Endothelial cell (in vitro differentiated cells): Measurements from ENCODE around the gene CACHD1. TPM values are rescaled to one million over a fixed set of nuclear protein-coding genes. Genes with fewer than 3 reads are reported as not detected.

Source experiments
- DNase-seq: peaks from one replicate; pipeline ENCODE4 v3.0.0; 2021; ENCODE audit warnings: low spot score
- H3K27ac Mint-ChIP-seq: one replicate; pipeline ENCODE4 v1.8.0; 2021; ENCODE audit warnings: mixed read lengths, inconsistent platforms; ENCODE audit not compliant: unreplicated experiment
- H3K27me3 Mint-ChIP-seq: one replicate; pipeline ENCODE4 v1.8.0; 2021; ENCODE audit warnings: mild to moderate bottlenecking, moderate library complexity, mixed read lengths, inconsistent platforms; ENCODE audit not compliant: unreplicated experiment
- H3K36me3 Mint-ChIP-seq: one replicate; pipeline ENCODE4 v1.8.0; 2021; ENCODE audit warnings: mild to moderate bottlenecking, low read depth, mixed read lengths, inconsistent platforms; ENCODE audit not compliant: unreplicated experiment
- H3K4me1 Mint-ChIP-seq: one replicate; pipeline ENCODE4 v1.8.0; 2021; ENCODE audit warnings: mild to moderate bottlenecking, mixed read lengths, inconsistent platforms; ENCODE audit not compliant: unreplicated experiment
- H3K4me3 Mint-ChIP-seq: one replicate; pipeline ENCODE4 v1.8.0; 2021; ENCODE audit warnings: mild to moderate bottlenecking, mixed read lengths, inconsistent platforms; ENCODE audit not compliant: unreplicated experiment
- H3K9me3 Mint-ChIP-seq: one replicate; pipeline ENCODE4 v1.8.0; 2021; ENCODE audit warnings: mixed read lengths, inconsistent platforms; ENCODE audit not compliant: unreplicated experiment
- total RNA-seq: library from RNA; stranded (reverse); fragmentation: NEBNext Ultra II Directional; extraction: Animal tissue kit (Norgen Biotek cat#: 25700); gene quantifications from one replicate; pipeline ENCODE4 v1.2.1, GENCODE V29; 2021; ENCODE audit not compliant: unreplicated experiment
- TF ChIP-seq, protein P1 (sequence below): fragments of 200-600 bp; sonication (generic); IDR thresholded peaks from one replicate; pipeline ENCODE4 v1.5.0; 2021; ENCODE audit warnings: antibody characterized with exemption; ENCODE audit not compliant: unreplicated experiment

CACHD1 gene
- total RNA-seq, 1 donor from 2014 or later = 48.6 TPM

DNA sequence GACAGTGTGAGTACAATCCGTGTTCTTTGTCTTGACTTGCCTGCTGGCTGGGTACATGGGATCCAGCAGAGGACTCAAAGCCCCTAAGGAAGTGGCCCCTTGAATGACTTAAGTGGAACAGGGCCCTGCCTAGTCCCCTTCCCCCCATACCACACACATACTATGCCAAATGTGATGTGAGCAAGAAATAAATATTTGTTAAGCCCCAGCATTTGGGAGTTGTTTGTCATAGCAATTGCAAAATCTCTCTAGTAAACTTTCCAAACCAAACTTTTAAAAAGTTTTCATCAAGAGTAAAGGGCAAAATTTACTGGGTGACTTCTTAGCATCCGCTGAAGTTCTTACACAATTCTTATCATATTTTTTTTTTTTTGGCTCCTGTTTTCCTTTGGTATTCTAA is 32.5 kb upstream of the CACHD1 start:
- Mint-ChIP-seq H3K4me1 (peaks cover 3% of the 10 kb centered on the region), H3K9me3 (no peaks in the 10 kb centered on the region), H3K4me3 (no peak overlapping the region), H3K27ac (no peak overlapping the region), H3K36me3 (no peaks in the 10 kb centered on the region), H3K27me3 (no peaks in the 10 kb centered on the region)
- TF ChIP-seq, protein P1, sequence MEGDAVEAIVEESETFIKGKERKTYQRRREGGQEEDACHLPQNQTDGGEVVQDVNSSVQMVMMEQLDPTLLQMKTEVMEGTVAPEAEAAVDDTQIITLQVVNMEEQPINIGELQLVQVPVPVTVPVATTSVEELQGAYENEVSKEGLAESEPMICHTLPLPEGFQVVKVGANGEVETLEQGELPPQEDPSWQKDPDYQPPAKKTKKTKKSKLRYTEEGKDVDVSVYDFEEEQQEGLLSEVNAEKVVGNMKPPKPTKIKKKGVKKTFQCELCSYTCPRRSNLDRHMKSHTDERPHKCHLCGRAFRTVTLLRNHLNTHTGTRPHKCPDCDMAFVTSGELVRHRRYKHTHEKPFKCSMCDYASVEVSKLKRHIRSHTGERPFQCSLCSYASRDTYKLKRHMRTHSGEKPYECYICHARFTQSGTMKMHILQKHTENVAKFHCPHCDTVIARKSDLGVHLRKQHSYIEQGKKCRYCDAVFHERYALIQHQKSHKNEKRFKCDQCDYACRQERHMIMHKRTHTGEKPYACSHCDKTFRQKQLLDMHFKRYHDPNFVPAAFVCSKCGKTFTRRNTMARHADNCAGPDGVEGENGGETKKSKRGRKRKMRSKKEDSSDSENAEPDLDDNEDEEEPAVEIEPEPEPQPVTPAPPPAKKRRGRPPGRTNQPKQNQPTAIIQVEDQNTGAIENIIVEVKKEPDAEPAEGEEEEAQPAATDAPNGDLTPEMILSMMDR = no peak
- no peak for DNase-seq

DNA sequence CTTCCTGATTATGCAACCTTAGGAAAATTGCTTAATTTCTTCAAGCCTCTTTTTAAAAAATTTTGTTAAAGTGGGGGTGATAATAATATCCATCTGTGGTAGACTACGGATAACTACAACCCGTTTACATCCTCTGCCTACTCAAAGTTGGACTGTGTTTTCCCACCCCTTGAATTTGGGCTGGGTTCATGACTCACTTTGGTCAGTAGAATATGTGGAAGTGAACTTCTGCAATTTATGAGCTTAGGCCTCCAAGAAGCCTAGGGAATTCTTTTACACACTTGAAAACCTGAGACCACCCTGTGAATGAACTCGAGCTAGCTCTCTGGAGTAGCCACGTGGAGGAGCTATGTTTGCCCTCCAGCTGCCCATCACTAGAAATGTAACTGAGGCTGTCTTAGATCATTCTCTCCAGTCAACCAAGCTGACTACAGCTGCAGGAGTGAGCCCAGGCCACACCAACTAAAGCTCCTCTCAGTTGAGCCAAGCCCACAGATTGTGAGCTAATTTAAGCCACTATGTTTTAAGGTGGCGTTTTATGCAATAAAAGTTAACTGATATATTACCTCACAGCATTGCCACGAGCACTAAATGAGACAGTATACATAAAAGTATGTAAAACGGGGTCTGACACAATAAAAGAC is 29.6 kb upstream of the CACHD1 start:
- Mint-ChIP-seq H3K36me3 (no peaks in the 10 kb centered on the region), H3K9me3 (no peaks in the 10 kb centered on the region), H3K27me3 (no peaks in the 10 kb centered on the region), H3K4me3 (no peak overlapping the region), H3K27ac (no peak overlapping the region), H3K4me1 (no peaks in the 10 kb centered on the region)
- TF ChIP-seq, protein P1 = no peak
- DNase-seq = no peak

DNA sequence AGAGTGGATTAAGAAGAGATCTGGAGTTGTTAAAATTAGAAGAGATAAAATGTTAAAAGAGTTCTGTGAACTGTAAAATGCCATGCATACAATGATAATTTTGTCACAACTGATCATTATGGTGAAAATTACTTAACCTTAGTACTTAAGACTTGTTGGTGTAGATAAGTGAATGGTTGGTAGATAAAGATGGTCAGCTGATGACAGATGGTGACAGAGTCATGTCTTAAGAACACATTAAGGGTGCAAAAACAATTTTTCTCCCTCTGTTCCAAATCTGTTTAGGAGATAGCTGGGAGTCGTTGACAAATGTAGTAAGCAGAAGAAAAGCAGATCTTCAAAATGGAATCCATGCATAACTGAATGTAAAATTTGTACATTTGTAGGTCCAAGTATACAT is 18.5 kb upstream of the CACHD1 start:
- H3K27me3 Mint-ChIP-seq = no peaks in the 10 kb centered on the region
- no peaks in the 10 kb centered on the region for H3K9me3 Mint-ChIP-seq
- no peak overlapping the region for H3K4me3 Mint-ChIP-seq
- H3K27ac Mint-ChIP-seq = no peak overlapping the region
- H3K4me1 Mint-ChIP-seq = peaks cover 6% of the 10 kb centered on the region
- DNase-seq = no peak
- TF ChIP-seq, protein P1 = no peak
- no peaks in the 10 kb centered on the region for H3K36me3 Mint-ChIP-seq

DNA sequence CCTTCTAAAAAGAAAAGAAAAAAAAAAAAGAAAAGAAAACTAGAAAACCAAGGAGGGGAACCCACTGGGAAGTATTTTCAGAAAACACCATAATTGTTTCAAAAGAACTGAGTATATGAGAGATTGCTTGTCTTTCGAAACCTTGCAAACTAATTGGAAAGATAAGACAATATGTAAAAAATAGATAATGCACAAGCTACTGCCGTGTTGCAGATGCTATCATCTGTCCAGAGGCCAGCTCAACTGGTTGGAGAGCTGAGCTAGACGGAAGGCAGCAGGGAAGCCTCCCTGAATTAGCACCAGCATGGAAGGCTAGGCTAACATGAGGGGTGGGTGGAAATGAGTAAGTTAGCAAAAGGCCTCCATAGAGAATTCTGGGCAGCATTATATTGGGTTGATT is 16.2 kb upstream of the CACHD1 start:
- H3K27me3 Mint-ChIP-seq = no peaks in the 10 kb centered on the region
- no peaks in the 10 kb centered on the region for H3K36me3 Mint-ChIP-seq
- no peak overlapping the region for H3K4me3 Mint-ChIP-seq
- no peaks in the 10 kb centered on the region for H3K4me1 Mint-ChIP-seq
- H3K27ac Mint-ChIP-seq = no peak overlapping the region
- no peak for DNase-seq
- TF ChIP-seq, protein P1 = no peak
- no peaks in the 10 kb centered on the region for H3K9me3 Mint-ChIP-seq

DNA sequence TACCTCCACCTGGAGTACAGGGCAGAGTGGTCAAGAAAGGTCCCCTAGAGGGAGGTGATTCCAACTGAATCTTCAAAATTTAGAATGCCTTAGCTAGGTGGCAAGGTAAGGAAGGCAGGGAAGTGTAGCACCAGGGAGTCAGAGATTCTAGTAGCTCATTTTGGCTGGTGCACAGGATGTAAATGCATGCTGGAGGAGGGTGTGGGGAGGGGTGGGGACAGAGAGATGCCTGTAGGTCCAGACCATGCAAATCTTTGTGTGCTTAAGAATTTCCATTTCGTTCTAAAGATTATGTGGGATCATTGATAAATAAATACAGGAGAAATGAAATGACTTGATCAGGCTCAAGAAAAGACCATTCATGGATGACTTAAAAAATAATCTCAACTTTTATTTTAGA is 11.0 kb upstream of the CACHD1 start:
- no peaks in the 10 kb centered on the region for H3K4me1 Mint-ChIP-seq

More for the DNA sequence above, 11.0 kb upstream of the CACHD1 start:
- TF ChIP-seq, protein P1 = no peak
- Mint-ChIP-seq H3K27me3 (no peaks in the 10 kb centered on the region), H3K27ac (no peak overlapping the region), H3K9me3 (no peaks in the 10 kb centered on the region), H3K36me3 (no peaks in the 10 kb centered on the region), H3K4me3 (no peak overlapping the region)
- no peak for DNase-seq
